Right cardiac atrium (tissue), 5 donors: ENCODE data around the gene RIOX2. TPM values are rescaled to one million over a fixed set of nuclear protein-coding genes. Genes with fewer than 3 reads are reported as not detected.

Experiments used
- ATAC-seq, 2 donors: fragments of 200-7000 bp; cut with Tn5 transposase; one replicate each; pipeline versions ENCODE4 v1.8.0 to v1.9.1; 2020; ENCODE audit warnings: moderate library complexity in 2 of 2, mild to moderate bottlenecking in 1 of 2
- DNase-seq, 3 donors: peaks; one replicate each; pipeline ENCODE4 v3.0.0-alpha.2; 2020
- H3K27ac ChIP-seq: one replicate; pipeline ENCODE4 v1.5.1; 2013; ENCODE audit warnings: mild to moderate bottlenecking, low read length, control low read depth, moderate library complexity
- H3K27me3 ChIP-seq: one replicate; pipeline ENCODE4 v1.6.1; 2013; ENCODE audit not compliant: control insufficient read depth, insufficient read depth
- H3K4me1 ChIP-seq: one replicate; pipeline ENCODE4 v1.6.1; 2013; ENCODE audit warnings: low read length; ENCODE audit not compliant: control insufficient read depth, insufficient read depth
- H3K4me3 ChIP-seq: one replicate; pipeline ENCODE4 v1.5.1; 2013; ENCODE audit warnings: low read length, control low read depth
- H3K9me3 ChIP-seq: one replicate; pipeline ENCODE4 v1.6.1; 2013; ENCODE audit warnings: low read length; ENCODE audit not compliant: control insufficient read depth
- whole genome bisulfite sequencing: extraction: QIAGEN DNeasy Blood & Tissue Kit; methylation state at CpG from one replicate; pipeline ENCODE4 v1.1.7; 2013; 5-methylcytosine and 5-hydroxymethylcytosine counted together
- intact Hi-C, 4 donors: fragments of 100-400 bp; cut with DNase I; formaldehyde crosslinking; loops; one replicate each; pipeline versions ENCODE4 v1.11.0 to v1.14.0; 2022 to 2023
- polyA plus RNA-seq: library from polyadenylated mRNA; stranded (reverse); fragments of 200-250 nt; gene quantifications from one replicate; pipeline ENCODE4 v1.2.3, GENCODE V29; 2013
- total RNA-seq, 4 donors: library from RNA; stranded (reverse); fragmentation: NEBNext Ultra II Directional; extraction: Animal tissue kit (Norgen Biotek cat#: 25700); gene quantifications; one replicate each; pipeline ENCODE4 v1.2.1, GENCODE V29; 2021
- donor health status: healthy with polysubstance abuse.
- donor health status: DM: no; HTN: yes; CAD: no.
- donor health status: DM: no; HTN: no; CAD: no.
- donor health status: DM: no; HTN: yes; CAD: no; lungs with severe emphysema.
- donor health status: DM: yes; HTN: yes; CAD: no.

Gene RIOX2
- total and polyA plus RNA-seq, 5 donors = 9.3 to 15.3 (median 12.1) TPM

GRCh38 chr3:97952280-97952679 is 20.0 kb downstream of the RIOX2 start:
- intact Hi-C loops = no loop called here

GRCh38 chr3:97950360-97950759 is 21.9 kb downstream of the RIOX2 start:
- DNase-seq (no peak), ATAC-seq (no peak)
- intact Hi-C loops = no loop called here
- WGBS = 90% methylated on average over 3 of the region's 3 CpGs
- Histone ChIP-seq H3K9me3 (no peaks in the 10 kb centered on the region), H3K27ac (no peak overlapping the region), H3K4me1 (no peaks in the 10 kb centered on the region), H3K27me3 (no peaks in the 10 kb centered on the region), H3K4me3 (no peak overlapping the region)

More at GRCh38 chr3:97952280-97952679, 20.0 kb downstream of the RIOX2 start:
- 88% methylated on average over 3 of the region's 3 CpGs for WGBS
- peak; percentile 62 to 81 for ATAC-seq
- Histone ChIP-seq H3K4me1 (no peaks in the 10 kb centered on the region), H3K4me3 (no peak overlapping the region), H3K27me3 (no peaks in the 10 kb centered on the region), H3K9me3 (no peaks in the 10 kb centered on the region), H3K27ac (peak overlapping the region; percentile 56)
- peak; percentile 60 to 74 (median 69) for DNase-seq

GRCh38 chr3:97949743-97950142 is 22.5 kb downstream of the RIOX2 start:
- Histone ChIP-seq H3K27ac (no peak overlapping the region), H3K27me3 (no peaks in the 10 kb centered on the region), H3K9me3 (no peaks in the 10 kb centered on the region), H3K4me1 (no peaks in the 10 kb centered on the region), H3K4me3 (no peak overlapping the region)
- DNase-seq (no peak), ATAC-seq (no peak)
- 64% methylated on average over 5 of the region's 5 CpGs for WGBS
- intact Hi-C loops = loop anchor here in 1 of 4 donors (10.0 kb wide), 1 partner anchor 125 kb away; the partner anchor contains the start of gene CRYBG3

- intact Hi-C loops = loop anchor here in 1 of 4 donors (10.0 kb wide), 1 partner anchor 124 kb away; the partner anchor contains the start of gene CRYBG3
- WGBS = 80% methylated on average over 2 of the region's 2 CpGs
- ATAC-seq (no peak), DNase-seq (no peak)
- Histone ChIP-seq H3K9me3 (no peaks in the 10 kb centered on the region), H3K4me1 (no peaks in the 10 kb centered on the region), H3K4me3 (no peak overlapping the region), H3K27ac (no peak overlapping the region), H3K27me3 (no peaks in the 10 kb centered on the region)
Observed at GRCh38 chr3:97949110-97949485, 23.1 kb downstream of the RIOX2 start.

- Histone ChIP-seq H3K4me3 (no peak overlapping the region), H3K27ac (no peak overlapping the region), H3K4me1 (no peaks in the 10 kb centered on the region), H3K9me3 (no peaks in the 10 kb centered on the region), H3K27me3 (no peaks in the 10 kb centered on the region)
- intact Hi-C loops = loop anchor here in 1 of 4 donors (10.0 kb wide), 1 partner anchor 124 kb away; the partner anchor contains the start of gene CRYBG3
- DNase-seq (no peak), ATAC-seq (no peak)
- WGBS = 77% methylated on average over 5 of the region's 5 CpGs
Observed at GRCh38 chr3:97948351-97949109, 23.7 kb downstream of the RIOX2 start.

GRCh38 chr3:97942801-97943546 is 29.3 kb downstream of the RIOX2 start:
- WGBS = 81% methylated on average over 4 of the region's 4 CpGs
- intact Hi-C loops = loop anchor here in 1 of 4 donors (10.0 kb wide), 1 partner anchor 118 kb away; the partner anchor contains the start of gene CRYBG3
- Histone ChIP-seq H3K27me3 (no peaks in the 10 kb centered on the region), H3K9me3 (no peaks in the 10 kb centered on the region), H3K27ac (no peak overlapping the region), H3K4me1 (no peaks in the 10 kb centered on the region), H3K4me3 (no peak overlapping the region)
- DNase-seq (no peak), ATAC-seq (no peak)

- 61% methylated on average over 1 of the region's 1 CpG for WGBS
Observed at GRCh38 chr3:97940034-97940433, 32.2 kb downstream of the RIOX2 start.

GRCh38 chr3:97939401-97939800 is 32.8 kb downstream of the RIOX2 start:
- no peak overlapping the region for H3K27ac ChIP-seq
- H3K4me3 ChIP-seq = no peak overlapping the region
- DNase-seq = no peak
- H3K9me3 ChIP-seq = no peaks in the 10 kb centered on the region
- H3K27me3 ChIP-seq = no peaks in the 10 kb centered on the region
- 94% methylated on average over 2 of the region's 2 CpGs for WGBS
- intact Hi-C loops = loop anchor here in 1 of 4 donors (10.0 kb wide), 1 partner anchor 145 kb away; no protein-coding TSS in a partner anchor
- no peak for ATAC-seq
- H3K4me1 ChIP-seq = no peaks in the 10 kb centered on the region

More at GRCh38 chr3:97940034-97940433, 32.2 kb downstream of the RIOX2 start:
- intact Hi-C loops = loop anchor here in 1 of 4 donors (10.0 kb wide), 1 partner anchor 115 kb away; the partner anchor contains the start of gene CRYBG3
- H3K27ac ChIP-seq = no peak overlapping the region
- no peak overlapping the region for H3K4me3 ChIP-seq
- no peaks in the 10 kb centered on the region for H3K27me3 ChIP-seq
- ATAC-seq (peak; percentile 31 to 43), DNase-seq (no peak)
- H3K4me1 ChIP-seq = no peaks in the 10 kb centered on the region
- H3K9me3 ChIP-seq = no peaks in the 10 kb centered on the region

- intact Hi-C loops = loop anchor here in 1 of 4 donors (10.0 kb wide), 1 partner anchor 144 kb away; no protein-coding TSS in a partner anchor
- H3K9me3 ChIP-seq = no peaks in the 10 kb centered on the region
- no peaks in the 10 kb centered on the region for H3K4me1 ChIP-seq
- 81% methylated on average over 1 of the region's 1 CpG for WGBS
- no peak overlapping the region for H3K27ac ChIP-seq
- H3K27me3 ChIP-seq = no peaks in the 10 kb centered on the region
- H3K4me3 ChIP-seq = no peak overlapping the region
- DNase-seq (no peak), ATAC-seq (no peak)
Observed at GRCh38 chr3:97938444-97938843, 33.8 kb downstream of the RIOX2 start.

- no peak for ATAC-seq
- intact Hi-C loops = loop anchor here in 1 of 4 donors (10.0 kb wide), 1 partner anchor 142 kb away; no protein-coding TSS in a partner anchor
- H3K4me1 ChIP-seq = no peaks in the 10 kb centered on the region
- H3K27me3 ChIP-seq = no peaks in the 10 kb centered on the region
- no peak for DNase-seq
- no peak overlapping the region for H3K4me3 ChIP-seq
- H3K27ac ChIP-seq = no peak overlapping the region
- no peaks in the 10 kb centered on the region for H3K9me3 ChIP-seq
- WGBS = 93% methylated on average over 2 of the region's 2 CpGs
Observed at GRCh38 chr3:97937205-97937604, 35.0 kb downstream of the RIOX2 start.

GRCh38 chr3:97935842-97936241 is 36.4 kb downstream of the RIOX2 start:
- Histone ChIP-seq H3K9me3 (no peaks in the 10 kb centered on the region), H3K27me3 (no peaks in the 10 kb centered on the region), H3K4me3 (no peak overlapping the region), H3K4me1 (no peaks in the 10 kb centered on the region), H3K27ac (no peak overlapping the region)
- DNase-seq = no peak
- ATAC-seq = no peak
- intact Hi-C loops = loop anchor here in 1 of 4 donors (10.0 kb wide), 1 partner anchor 141 kb away; no protein-coding TSS in a partner anchor
- WGBS = 100% methylated on average over 1 of the region's 1 CpG
